ENCODE measurements around the gene AMER2. TPM values are rescaled to one million over a fixed set of nuclear protein-coding genes. Genes with fewer than 3 reads are reported as not detected.

AMER2 gene
- total RNA-seq, 8 experiments from 2014 or later = 0.04 to 19.6 (median 14.2) TPM

GRCh38 chr13:25178070-25178469, 6.0 kb upstream of the AMER2 start:
- WGBS, 10 experiments = 17 to 100% (median 100%) methylated on average over 1 to 3 of the region's 3 CpGs; no CpG with 5 or more reads in 4 of the 10 experiments
- H3K27ac ChIP-seq = no peak overlapping the region
- in situ Hi-C loops (cut with MboI; ENCODE audit: low pct_unique_long_range_greater_than_20kb in 2 of 9, low sequenced_read_pairs in 9 of 9, unreplicated experiment in 9 of 9) = no loop called here
- peaks cover 26 to 28% of the 10 kb centered on the region in 2 donors for H3K4me1 ChIP-seq (replicated peaks in 1 of 2)
- H3K4me3 ChIP-seq = no peak overlapping the region
- no peak for ATAC-seq (replicated peaks in 6 of 8)

DNA sequence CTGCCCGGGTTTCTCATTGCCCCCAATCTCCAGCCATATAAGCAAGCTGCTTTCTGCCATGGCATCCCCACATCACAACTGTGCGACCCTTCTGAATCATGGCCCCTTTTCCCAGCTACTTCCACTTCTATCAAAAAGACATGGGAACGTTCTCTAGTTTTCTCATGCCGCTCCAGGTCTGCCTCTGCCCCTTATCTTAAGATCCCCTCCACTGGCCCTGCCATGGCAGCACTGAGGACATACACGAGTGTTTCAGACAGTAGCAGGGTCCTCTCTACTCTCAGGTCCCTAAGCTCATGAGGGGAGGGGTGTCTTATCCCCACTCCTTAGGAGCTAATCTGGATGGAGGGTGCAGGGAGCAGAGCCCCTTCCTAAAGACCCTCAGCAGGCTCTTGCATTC, 5.5 kb upstream of the AMER2 start:
- no peak for ATAC-seq (replicated peaks in 6 of 8)
- WGBS, 10 experiments = 20 to 100% (median 50%) methylated on average over 1 to 4 of the region's 5 CpGs; no CpG with 5 or more reads in 5 of the 10 experiments
- in situ Hi-C loops (cut with MboI; ENCODE audit: low pct_unique_long_range_greater_than_20kb in 2 of 9, low sequenced_read_pairs in 9 of 9, unreplicated experiment in 9 of 9) = no loop called here
- Histone ChIP-seq H3K27ac (no peak overlapping the region), H3K4me3 (no peak overlapping the region), H3K4me1 (replicated peaks in 1 of 2) (peaks cover 29 to 32% of the 10 kb centered on the region in 2 donors)

GRCh38 chr13:25177012-25177411, 4.9 kb upstream of the AMER2 start:
- no peak for ATAC-seq (replicated peaks in 6 of 8)
- in situ Hi-C loops (cut with MboI; ENCODE audit: low pct_unique_long_range_greater_than_20kb in 2 of 9, low sequenced_read_pairs in 9 of 9, unreplicated experiment in 9 of 9) = no loop called here
- no peak overlapping the region for H3K27ac ChIP-seq

DNA sequence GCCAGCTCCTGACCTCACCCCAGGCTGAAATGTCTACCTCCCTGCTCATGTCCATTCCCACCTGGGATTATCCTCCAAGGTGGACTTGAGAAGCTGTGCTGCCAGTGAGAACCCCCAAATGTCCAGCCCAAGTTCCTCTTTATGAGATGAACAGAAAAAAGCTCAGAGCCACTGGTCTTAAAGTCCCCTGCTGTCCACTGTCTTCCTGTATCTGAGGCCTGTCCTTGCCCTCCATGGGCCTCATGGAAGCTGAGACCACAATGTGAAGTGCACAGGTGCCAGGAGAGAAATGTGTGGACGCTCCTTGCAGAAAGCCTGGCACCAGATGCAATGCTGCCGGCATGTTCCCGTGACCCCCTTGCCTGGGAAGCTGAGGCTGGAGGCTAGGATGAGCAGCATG, 3.3 kb upstream of the AMER2 start:
- no peak overlapping the region for H3K4me3 ChIP-seq
- H3K27ac ChIP-seq = no peak overlapping the region
- ATAC-seq (replicated peaks in 6 of 8) = no peak
- 46 to 100% (median 77%) methylated on average over 1 to 3 of the region's 3 CpGs; no CpG with 5 or more reads in 4 of the 10 experiments for WGBS, 10 experiments
- H3K4me1 ChIP-seq (replicated peaks in 1 of 2) = peaks cover 23 to 27% of the 10 kb centered on the region in 2 donors
- in situ Hi-C loops (cut with MboI; ENCODE audit: low pct_unique_long_range_greater_than_20kb in 2 of 9, low sequenced_read_pairs in 9 of 9, unreplicated experiment in 9 of 9) = no loop called here

More at GRCh38 chr13:25177012-25177411, 4.9 kb upstream of the AMER2 start:
- WGBS, 10 experiments = 0% methylated on average over 1 of the region's 1 CpG; no CpG with 5 or more reads in 9 of the 10 experiments
- Histone ChIP-seq H3K4me1 (replicated peaks in 1 of 2) (peaks cover 34 to 38% of the 10 kb centered on the region in 2 donors), H3K4me3 (no peak overlapping the region)

DNA sequence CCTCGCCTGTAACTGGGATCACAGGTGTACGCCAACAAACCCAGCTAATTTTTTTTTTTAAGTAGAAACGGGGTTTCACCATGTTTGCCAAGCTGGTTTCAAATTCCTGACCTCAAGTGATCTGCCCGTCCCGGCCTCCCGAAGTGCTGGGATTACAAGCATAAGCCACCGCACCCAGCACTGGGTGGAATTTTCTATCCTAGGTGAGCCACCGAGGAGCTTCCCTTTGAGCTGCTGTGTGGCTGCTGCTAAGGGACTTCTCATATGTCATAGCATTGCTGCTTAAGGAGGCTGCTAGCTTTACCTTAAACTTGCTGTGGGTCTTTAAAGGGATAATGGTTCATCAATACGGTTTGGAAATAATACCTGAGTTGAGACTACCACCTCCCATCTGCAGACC, 2.9 kb upstream of the AMER2 start:
- in situ Hi-C loops (cut with MboI; ENCODE audit: low pct_unique_long_range_greater_than_20kb in 2 of 9, low sequenced_read_pairs in 9 of 9, unreplicated experiment in 9 of 9) = no loop called here
- no peak for ATAC-seq (replicated peaks in 6 of 8)
- no peak overlapping the region for H3K4me3 ChIP-seq
- peaks cover 22 to 24% of the 10 kb centered on the region in 2 donors for H3K4me1 ChIP-seq (replicated peaks in 1 of 2)
- 41 to 100% (median 80%) methylated on average over 1 to 5 of the region's 9 CpGs; no CpG with 5 or more reads in 1 of the 10 experiments for WGBS, 10 experiments
- no peak overlapping the region for H3K27ac ChIP-seq

DNA sequence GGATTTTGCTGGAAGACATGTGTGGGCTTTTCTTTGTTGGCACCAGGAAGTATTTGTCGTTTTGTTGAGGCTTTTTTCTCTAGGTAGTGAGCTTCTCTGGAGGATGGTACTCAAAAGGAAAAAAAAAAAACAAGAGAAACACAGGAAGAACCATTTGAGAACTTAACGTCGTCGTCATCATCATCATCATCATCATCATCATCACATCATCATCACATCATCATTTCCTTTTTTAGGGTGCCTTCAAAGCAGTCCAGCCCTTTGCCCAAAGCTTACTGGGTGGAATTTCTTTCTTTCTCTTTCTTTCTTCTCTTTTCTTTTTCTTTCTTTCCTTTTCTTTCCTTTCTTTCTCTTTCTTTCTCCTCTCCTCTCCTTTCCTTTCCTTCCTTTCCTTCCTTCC, 2.2 kb upstream of the AMER2 start:
- Histone ChIP-seq H3K4me1 (replicated peaks in 1 of 2) (peaks cover 18 to 25% of the 10 kb centered on the region in 2 donors), H3K27ac (no peak overlapping the region), H3K4me3 (no peak overlapping the region)
- in situ Hi-C loops (cut with MboI; ENCODE audit: low pct_unique_long_range_greater_than_20kb in 2 of 9, low sequenced_read_pairs in 9 of 9, unreplicated experiment in 9 of 9) = no loop called here
- WGBS, 10 experiments = 0 to 97% (median 77%) methylated on average over 1 to 4 of the region's 4 CpGs
- no peak for ATAC-seq (replicated peaks in 6 of 8)

DNA sequence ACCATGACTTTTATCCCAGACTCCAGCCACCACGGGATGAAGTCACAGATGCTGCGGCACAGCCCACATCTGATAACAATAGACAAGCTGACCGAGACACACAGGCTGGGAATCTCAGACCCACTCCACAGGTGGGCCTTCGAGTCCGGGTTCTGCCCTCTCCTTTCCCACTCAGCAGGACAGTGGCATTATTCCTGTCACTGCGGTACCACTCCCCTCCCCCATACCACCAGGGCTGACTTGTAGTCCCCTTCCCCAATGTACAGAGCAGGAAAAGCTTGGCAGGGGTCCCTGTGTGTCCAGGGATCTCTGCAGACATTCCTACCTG, 179 bp upstream of the AMER2 start:
- in situ Hi-C loops (cut with MboI; ENCODE audit: low pct_unique_long_range_greater_than_20kb in 2 of 9, low sequenced_read_pairs in 9 of 9, unreplicated experiment in 9 of 9) = no loop called here
- ATAC-seq (replicated peaks in 6 of 8) = peak in 5 of 8 experiments; percentile 7 to 47 (median 43)
- Histone ChIP-seq H3K4me3 (peak overlapping the region; percentile 55 to 73 (median 61)), H3K27ac (peak overlapping the region; percentile 30 to 71), H3K4me1 (replicated peaks in 1 of 2) (peaks cover 21 to 31% of the 10 kb centered on the region in 2 donors)
- 0 to 20% (median 20%) methylated on average over 1 to 3 of the region's 6 CpGs; no CpG with 5 or more reads in 7 of the 10 experiments for WGBS, 10 experiments

DNA sequence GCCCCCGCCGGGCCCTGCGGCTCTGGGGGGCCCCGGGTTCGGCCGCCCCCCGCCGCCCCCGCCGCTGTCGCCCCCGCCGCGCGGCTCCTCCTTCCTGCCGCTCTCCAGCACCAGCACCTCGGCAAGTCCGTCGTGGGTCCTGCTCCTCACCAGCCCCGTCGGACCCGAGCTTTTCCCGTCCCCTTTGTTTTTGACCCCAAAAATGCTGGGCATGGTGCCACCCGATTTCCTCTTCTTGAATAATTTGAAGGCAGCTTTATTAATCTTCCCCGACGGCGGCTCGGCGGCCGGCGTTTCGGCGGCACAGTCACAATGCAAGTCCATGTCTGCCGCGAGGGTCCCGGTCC, 945 bp downstream of the AMER2 start:
- 0 to 4% (median 0%) methylated on average over 3 to 8 of the region's 36 CpGs; no CpG with 5 or more reads in 5 of the 10 experiments for WGBS, 10 experiments
- Histone ChIP-seq H3K27ac (peak overlapping the region; percentile 40 to 71), H3K4me1 (replicated peaks in 1 of 2) (peaks cover 28 to 31% of the 10 kb centered on the region in 2 donors), H3K4me3 (peak overlapping the region; percentile 55 to 73 (median 61))
- in situ Hi-C loops (cut with MboI; ENCODE audit: low pct_unique_long_range_greater_than_20kb in 2 of 9, low sequenced_read_pairs in 9 of 9, unreplicated experiment in 9 of 9) = no loop called here
- ATAC-seq (replicated peaks in 6 of 8) = peak in 4 of 8 experiments; percentile 15 to 35 (median 31)

- Histone ChIP-seq H3K27ac (peak overlapping the region; percentile 40 to 71), H3K4me3 (peak overlapping the region; percentile 55 to 73 (median 61)), H3K4me1 (replicated peaks in 1 of 2) (peaks cover 33% of the 10 kb centered on the region in 2 donors)
- peak; percentile 27 to 83 (median 53) for ATAC-seq (replicated peaks in 6 of 8)
- WGBS, 10 experiments = 0 to 17% (median 0%) methylated on average over 1 to 6 of the region's 75 CpGs; no CpG with 5 or more reads in 7 of the 10 experiments
- in situ Hi-C loops (cut with MboI; ENCODE audit: low pct_unique_long_range_greater_than_20kb in 2 of 9, low sequenced_read_pairs in 9 of 9, unreplicated experiment in 9 of 9) = no loop called here
Observed at GRCh38 chr13:25170554-25171111, 1.5 kb downstream of the AMER2 start.

GRCh38 chr13:25169951-25170553, 2.0 kb downstream of the AMER2 start:
- in situ Hi-C loops (cut with MboI; ENCODE audit: low pct_unique_long_range_greater_than_20kb in 2 of 9, low sequenced_read_pairs in 9 of 9, unreplicated experiment in 9 of 9) = no loop called here
- Histone ChIP-seq H3K4me3 (peak overlapping the region; percentile 55 to 73 (median 61)), H3K4me1 (replicated peaks in 1 of 2) (peaks cover 38 to 39% of the 10 kb centered on the region in 2 donors), H3K27ac (peak overlapping the region in 1 of 2 donors; percentile 71)
- 34 to 84% (median 62%) methylated on average over 4 to 10 of the region's 37 CpGs; no CpG with 5 or more reads in 6 of the 10 experiments for WGBS, 10 experiments
- no peak for ATAC-seq (replicated peaks in 6 of 8)

DNA sequence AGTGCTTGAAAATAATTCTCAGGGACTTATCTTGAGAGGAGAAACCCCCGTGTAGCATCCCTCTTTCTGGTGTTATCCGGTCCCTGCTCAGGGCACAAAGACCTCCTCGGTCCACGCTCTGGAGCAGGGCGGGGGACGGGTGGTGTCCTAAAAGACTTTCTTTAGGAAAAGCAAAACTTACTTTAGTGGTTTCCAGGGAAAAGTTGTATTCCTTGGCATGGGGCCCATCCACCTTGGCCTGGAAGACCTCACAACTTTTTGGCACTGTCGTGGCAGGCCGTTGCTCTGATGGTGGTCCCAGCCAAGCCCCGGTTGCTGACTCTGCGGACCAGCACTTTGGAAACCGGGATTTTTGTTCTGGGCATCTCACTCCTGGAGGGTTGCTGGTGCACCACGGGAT, 2.7 kb downstream of the AMER2 start:
- Histone ChIP-seq H3K27ac (no peak overlapping the region), H3K4me3 (peak overlapping the region; percentile 55 to 73 (median 61)), H3K4me1 (replicated peaks in 1 of 2) (peaks cover 38 to 39% of the 10 kb centered on the region in 2 donors)
- in situ Hi-C loops (cut with MboI; ENCODE audit: low pct_unique_long_range_greater_than_20kb in 2 of 9, low sequenced_read_pairs in 9 of 9, unreplicated experiment in 9 of 9) = no loop called here
- no peak for ATAC-seq (replicated peaks in 6 of 8)
- WGBS, 10 experiments = 20 to 100% (median 78%) methylated on average over 1 to 11 of the region's 12 CpGs

DNA sequence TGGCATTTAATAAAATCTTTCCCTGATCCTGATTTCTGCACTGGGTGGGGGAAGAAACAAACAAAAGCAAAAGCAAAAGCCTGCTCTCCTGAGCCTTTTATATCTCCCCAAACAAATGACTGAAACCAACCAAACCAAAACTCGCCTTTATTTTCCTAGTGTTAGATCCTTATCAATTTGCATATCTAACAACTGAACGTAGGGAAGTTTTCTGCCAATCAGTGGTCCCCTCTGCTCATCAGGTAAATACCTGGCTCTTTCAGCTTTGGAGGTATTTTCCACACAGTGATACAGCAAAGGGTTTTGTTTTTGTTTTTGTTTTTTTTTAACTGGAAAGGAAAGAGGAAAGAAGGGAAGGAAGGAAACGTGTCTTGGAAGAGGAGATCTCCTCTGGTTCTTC, 3.3 kb downstream of the AMER2 start:
- peaks cover 38% of the 10 kb centered on the region in 2 donors for H3K4me1 ChIP-seq (replicated peaks in 1 of 2)
- peak overlapping the region; percentile 55 to 73 (median 61) for H3K4me3 ChIP-seq
- no peak overlapping the region for H3K27ac ChIP-seq
- WGBS, 10 experiments = 3 to 77% (median 37%) methylated on average over 2 to 3 of the region's 3 CpGs; no CpG with 5 or more reads in 1 of the 10 experiments
- in situ Hi-C loops (cut with MboI; ENCODE audit: low pct_unique_long_range_greater_than_20kb in 2 of 9, low sequenced_read_pairs in 9 of 9, unreplicated experiment in 9 of 9) = no loop called here
- ATAC-seq (replicated peaks in 6 of 8) = no peak

GRCh38 chr13:25167382-25168174, 4.5 kb downstream of the AMER2 start:
- no peak overlapping the region for H3K27ac ChIP-seq
- peaks cover 26 to 28% of the 10 kb centered on the region in 2 donors for H3K4me1 ChIP-seq (replicated peaks in 1 of 2)
- H3K4me3 ChIP-seq = peak overlapping the region; percentile 55 to 73 (median 61)
- in situ Hi-C loops (cut with MboI; ENCODE audit: low pct_unique_long_range_greater_than_20kb in 2 of 9, low sequenced_read_pairs in 9 of 9, unreplicated experiment in 9 of 9) = no loop called here
- 6 to 100% (median 53%) methylated on average over 1 to 3 of the region's 3 CpGs for WGBS, 10 experiments
- peak in 2 of 8 experiments; percentile 45 to 70 for ATAC-seq (replicated peaks in 6 of 8)

Data from motor neuron (in vitro differentiated cells).